ENCODE measurements around the gene UNKL. TPM values are rescaled to one million over a fixed set of nuclear protein-coding genes. Genes with fewer than 3 reads are reported as not detected.

Gene UNKL
- total RNA-seq, 2 donors from 2014 or later: 9.9 to 11.3 TPM

DNA sequence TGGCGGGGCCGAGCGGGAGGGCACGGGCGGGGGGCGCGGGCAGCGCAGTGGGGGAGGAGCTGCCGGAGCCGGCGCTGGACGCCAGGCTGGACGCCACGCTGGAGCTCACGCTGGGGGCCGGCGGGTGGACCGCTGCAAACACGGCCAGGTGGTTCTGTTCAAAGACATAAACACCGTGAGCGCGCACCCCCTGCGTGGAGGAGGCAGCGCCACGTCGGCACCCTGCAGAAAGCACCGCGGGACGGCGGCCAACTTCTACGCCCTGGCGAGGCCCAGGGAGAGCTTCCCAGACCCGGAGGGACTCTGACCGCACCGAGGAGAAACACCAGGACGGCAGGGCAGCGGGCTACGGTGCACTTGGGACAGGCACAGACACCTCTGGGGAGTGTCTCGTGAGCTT is 29.3 kb downstream of the UNKL start:
- intact Hi-C loops (cut with DNase I): no loop called here
- no peak for DNase-seq (ENCODE audit: low spot score)

DNA sequence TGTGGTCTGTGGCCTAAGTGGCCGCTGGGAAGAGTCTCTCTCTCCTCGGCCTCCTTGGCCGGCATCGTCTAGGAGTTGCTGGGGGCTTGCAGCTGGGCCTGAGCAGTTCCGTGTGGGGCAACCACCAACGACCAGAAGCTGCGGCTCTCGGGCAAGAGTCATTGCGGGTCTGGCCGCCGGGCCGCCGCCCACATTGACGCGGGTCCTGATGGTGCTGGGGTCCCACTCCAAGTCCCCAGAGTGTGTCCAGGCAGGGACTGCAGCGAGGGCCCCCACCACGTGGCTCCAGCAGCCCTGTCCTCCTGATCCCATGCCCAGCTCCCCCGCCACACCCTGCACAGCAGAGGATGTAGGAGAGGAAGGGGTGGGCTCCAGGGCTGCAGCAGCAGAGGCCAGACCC is 30.9 kb downstream of the UNKL start:
- no peak for DNase-seq (ENCODE audit: low spot score)
- intact Hi-C loops (cut with DNase I): no loop called here

DNA sequence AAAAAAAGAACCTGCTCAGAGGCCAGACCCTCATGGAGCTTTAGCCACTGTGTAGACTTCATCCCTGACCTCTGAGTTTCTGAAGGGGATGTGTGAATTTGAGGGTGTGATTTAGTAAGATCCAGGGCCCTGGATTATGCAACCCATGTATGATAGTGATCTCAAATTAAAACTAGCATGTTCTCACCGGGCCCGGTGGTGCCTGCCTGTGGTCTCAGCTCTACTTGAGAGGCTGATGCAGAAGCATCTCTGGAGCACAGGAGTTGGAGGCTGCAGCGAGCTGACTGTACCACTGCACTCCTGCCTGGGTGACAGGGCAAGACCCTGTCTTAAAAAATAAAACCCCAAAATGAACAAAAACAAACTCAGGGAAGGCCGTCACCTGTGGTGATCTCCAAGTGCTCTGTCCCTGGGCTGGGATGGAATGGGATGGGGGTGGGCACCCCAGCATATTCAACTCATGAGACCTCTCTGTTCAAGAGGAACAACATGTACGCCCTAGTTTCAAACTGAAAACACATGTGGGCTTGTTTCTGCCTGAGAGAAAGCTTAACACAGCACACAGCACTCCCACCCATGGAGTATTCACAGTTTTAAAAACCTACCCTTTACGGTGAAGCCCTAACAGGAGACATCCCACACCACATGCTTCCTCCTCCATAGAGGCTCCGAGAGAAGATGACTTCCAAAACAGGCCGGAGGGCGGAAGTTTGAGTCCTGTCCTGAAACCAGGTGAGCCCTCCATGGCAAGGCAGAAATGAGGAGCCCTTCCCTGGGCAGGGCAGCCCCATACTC is 32.7 kb downstream of the UNKL start:
- DNase-seq (ENCODE audit: low spot score): no peak
- intact Hi-C loops (cut with DNase I): no loop called here

DNA sequence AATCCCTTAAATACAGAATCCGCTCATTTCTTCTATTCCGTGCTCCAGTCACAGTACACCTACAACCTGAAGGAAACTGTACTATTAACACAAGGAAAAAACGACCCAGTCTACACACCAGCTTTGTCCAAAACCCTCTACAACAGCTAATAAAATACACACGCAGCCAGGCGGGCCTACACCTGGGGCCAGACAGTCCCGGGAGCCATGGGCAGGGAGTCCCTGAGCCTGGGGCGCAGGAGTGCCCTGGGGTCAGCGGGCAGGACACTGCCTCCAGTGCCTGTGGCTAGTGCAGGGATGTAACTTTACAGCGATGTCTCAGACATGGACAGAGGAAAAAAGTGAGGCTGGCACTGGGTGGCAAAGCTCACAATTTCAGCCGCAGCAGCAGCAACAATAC is 34.3 kb downstream of the UNKL start:
- DNase-seq (ENCODE audit: low spot score): no peak
- intact Hi-C loops (cut with DNase I): no loop called here

DNA sequence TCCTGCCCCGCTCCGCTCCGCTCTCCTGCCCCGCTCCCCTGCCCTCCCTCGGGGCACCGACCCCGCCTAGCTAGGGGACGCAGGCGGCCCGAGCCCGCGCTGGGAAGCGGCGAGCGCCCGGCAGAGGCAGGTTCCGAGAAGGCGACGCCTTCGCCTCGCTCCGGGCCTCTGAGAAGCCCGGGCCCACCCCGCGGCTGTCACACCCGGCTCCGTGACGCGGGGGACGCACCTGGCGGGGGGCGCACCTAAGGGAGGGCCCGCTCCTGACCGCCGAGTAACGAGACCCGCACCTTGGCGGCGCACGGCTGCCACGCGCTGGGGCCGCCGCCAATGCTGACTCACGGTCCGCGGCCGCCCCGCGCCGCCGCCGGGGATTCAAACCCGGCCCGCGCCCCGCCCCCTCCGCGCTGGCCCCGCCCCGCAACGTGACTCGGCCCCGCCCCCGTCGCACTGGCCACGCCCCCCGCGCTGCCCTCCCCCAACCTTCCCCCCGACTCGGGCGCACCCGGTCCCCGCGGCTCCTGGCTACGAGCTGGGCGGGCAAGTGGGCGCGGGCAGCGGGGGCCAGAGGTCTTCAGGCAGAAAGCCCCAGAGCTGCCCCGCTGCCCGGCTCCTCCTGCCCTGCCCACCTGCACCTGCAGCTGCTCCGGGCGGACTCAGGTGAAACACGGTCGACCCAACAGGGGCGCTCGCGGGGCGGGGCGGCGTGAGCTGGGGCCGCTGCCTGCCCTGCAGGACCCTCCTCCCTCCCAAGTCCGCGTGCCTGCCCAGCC is 35.0 kb downstream of the UNKL start:
- peak; percentile 89 for DNase-seq (ENCODE audit: low spot score)
- intact Hi-C loops (cut with DNase I): no loop called here

DNA sequence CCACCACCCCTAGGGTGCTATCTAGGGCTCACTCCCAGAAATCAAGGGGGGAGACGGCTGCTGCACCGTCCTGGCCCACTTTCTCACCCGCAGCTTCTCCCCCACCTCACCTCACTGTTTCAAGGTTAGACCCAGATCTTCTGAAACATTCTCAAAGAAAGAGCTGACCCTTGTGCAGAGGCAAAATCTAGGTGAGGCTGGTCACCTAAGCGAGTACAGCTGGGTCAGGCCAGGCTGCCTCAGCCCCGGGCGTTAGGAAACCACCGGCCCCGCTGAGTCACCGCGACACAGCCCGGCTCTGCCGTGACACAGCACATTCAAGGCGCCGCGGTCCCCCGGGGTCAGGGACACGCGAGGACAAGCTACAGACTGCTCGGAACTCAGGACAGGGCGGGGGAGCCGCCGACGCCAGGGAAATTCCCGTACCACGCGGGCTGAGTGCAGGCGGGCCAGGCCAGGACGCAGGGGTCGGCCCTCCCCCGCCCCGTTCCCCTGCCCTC is 35.6 kb downstream of the UNKL start:
- DNase-seq (ENCODE audit: low spot score): peak; percentile 96
- intact Hi-C loops (cut with DNase I): no loop called here

DNA sequence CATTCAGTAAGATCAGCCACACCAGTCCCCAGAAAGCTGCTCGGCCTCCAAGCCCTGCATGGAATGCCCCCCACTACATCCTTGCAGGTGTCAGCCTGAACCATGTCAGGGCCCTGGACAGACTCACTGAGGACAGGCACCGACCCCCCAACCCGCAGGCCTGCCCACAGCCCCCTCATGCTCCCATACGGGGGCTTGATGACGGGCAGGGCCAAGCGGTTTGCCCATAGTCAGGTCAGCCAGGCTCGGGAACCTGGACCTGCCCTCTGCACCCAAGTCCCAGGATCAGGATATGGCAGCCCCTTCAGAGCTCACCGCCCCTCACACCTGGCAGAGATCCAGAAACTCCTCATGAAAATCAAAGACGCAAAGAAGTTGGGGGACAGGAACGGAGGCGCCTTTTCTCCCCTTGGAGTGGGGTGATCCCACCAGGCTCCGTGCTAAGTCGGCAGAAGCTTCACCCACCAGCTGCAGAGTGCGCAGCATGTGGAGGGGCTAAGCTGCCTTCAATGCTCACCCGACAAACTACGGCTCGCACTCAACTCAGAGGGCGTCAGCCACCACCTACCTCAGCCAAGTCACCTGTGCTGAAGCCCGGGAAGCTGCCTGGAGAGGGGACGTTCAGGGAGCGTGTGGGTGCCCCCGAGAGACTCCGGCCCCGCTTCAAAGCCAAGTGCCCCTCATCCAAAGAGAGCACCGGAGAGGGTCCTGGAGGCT is 36.3 kb downstream of the UNKL start:
- intact Hi-C loops (cut with DNase I): no loop called here
- DNase-seq (ENCODE audit: low spot score): no peak

DNA sequence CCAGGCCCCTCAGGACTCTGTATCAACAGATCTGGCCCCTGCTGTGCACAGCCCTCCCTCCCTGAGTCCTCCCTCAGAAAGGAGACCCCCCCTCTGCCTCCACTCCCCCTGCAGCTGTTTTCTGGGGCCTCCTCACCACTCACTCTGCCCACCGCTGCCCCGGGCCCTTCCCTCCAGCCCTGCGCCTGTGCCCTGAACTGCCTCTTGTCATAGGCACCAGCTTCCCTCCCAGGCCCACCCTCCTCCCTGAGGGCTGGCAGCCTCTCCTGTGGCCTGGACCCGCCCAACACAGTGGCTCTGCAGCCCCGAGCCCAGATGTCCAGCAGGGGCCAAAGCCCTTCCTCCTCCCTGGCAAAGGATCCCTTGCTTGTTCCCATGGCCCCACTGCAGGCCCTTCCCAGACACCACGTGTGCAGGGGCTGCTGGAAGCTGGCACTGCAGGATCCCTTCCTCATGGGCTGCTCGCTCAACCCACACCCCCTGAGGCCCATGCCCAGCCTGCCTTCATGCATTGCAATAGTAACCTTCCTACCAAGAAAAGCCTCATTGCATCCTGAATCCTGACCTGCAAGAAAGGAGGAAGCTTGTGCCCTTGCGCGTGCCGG is 37.0 kb downstream of the UNKL start:
- intact Hi-C loops (cut with DNase I): no loop called here
- DNase-seq (ENCODE audit: low spot score): no peak

DNA sequence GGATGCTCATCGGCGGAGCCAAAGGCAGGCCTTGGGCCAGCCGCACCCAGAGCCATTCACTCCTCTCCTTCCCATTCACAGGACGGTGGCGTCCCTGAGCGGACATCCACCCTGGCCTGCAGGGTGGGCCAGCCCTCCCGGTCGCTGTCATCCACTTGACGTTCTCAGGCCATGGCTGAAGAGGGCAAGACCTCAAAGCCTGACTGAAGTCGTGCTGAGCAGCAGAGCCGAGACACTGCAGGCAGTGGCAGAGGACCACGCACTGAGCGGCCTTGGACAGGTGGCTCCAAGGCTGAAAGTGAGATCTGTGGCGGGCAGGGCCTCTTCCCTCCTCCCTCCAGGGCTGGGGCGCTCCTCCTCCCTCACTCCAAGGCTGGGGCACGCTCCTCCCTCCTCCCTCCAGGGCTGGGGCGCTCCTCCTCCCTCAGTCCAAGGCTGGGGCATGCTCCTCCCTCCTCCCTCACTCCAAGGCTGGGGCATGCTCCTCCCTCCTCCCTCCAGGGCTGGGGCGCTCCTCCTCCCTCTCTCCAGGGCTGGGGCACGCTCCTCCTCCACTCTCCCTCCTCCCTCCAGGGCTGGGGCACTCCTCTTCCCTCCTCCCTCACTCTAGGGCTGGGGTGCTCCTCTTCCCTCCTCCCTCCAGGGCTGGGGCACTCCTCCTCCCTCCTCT is 38.6 kb downstream of the UNKL start:
- no peak for DNase-seq (ENCODE audit: low spot score)
- intact Hi-C loops (cut with DNase I): no loop called here

DNA sequence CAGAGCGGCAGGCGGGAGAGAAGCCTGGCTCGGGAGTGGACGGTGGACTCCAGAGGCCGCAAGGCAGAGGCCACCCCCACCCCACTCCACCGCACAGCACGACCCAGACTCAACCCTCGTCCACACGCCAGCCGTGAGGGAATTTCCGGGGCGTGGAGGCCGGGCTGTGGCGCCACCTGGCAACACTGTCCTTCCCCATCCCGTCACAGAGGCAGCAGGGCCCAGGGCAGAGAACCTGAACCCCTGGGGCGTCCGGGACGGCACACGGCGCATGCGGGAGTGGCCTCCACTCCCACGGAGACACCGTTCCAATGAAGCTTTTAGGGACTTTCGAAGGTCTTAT is 39.2 kb downstream of the UNKL start:
- intact Hi-C loops (cut with DNase I): no loop called here

DNA sequence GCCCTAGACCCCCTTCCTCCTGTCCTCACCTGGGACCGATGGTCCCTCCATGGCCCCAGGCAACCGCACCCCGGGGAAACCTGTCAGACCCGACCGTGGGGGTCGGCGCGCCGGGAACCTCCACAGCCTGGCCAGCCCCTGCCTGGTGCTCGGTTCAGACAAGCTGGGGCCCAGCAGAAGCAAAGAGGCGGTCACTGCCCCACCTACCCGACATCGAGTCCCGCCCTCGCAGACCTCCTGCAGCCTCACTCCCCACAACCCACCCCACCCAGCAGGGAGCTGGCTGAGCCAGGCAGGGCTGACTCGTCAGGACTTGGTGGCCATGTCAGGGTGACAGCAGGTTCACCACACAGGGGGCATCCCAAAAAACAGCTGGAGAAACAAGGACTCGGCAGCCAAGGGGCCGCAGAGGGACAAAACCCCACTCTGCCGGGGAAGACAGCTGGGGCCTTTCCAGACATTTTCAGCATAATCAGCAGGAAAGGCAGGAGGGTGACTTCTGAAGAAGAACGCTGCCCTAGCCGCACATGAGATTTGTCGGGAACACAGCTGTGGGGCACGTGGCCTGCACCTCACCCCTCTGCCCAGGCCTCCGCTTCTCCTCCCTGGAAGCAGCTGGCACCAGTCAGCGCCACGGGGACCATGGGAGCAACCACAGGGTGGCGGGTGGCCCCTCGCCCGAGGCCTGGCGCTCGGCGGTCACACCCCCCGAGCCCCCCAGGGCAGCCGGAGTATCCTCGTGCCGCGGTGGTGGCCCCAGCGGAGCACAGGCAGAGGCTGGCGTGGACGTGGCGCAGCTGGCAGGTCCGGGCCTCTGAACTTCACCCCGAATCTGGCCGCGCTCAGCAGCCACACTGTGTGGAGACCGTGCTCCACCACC is 39.8 kb downstream of the UNKL start:
- intact Hi-C loops (cut with DNase I): no loop called here
- DNase-seq (ENCODE audit: low spot score): no peak

More for the DNA sequence above, 39.2 kb downstream of the UNKL start:
- DNase-seq (ENCODE audit: low spot score): no peak

DNA sequence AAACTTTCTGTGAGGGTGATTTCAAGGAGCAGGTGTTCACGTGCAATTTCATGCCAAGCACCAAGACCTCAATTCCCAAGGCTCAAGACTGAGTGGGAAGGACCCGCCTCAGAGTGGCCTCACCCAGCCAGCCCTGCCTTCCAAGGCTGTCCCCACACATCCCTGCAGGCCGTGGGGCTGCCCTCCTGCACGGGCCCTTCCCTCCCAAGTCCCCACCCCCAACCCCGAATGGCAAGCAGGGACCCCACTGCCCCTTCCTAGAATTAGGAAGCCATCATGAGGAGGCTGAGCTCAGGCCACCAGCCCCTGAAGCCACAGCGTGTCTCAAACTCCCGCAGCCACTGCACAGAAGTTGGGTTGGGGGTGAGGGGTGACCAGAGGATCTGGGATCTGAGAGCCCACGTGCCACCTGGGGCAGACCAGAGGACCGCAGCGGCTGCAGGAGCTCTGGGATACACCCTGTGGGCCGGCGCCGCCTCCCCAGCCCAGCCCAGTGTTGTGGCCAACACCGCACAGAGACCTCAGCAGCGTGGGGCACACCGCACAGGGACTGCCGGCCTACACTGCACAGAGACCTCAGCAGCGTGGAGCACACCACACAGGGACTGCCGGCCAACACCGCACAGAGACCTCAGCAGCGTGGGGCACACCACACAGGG is 42.1 kb downstream of the UNKL start:
- no peak for DNase-seq (ENCODE audit: low spot score)
- intact Hi-C loops (cut with DNase I): no loop called here

DNA sequence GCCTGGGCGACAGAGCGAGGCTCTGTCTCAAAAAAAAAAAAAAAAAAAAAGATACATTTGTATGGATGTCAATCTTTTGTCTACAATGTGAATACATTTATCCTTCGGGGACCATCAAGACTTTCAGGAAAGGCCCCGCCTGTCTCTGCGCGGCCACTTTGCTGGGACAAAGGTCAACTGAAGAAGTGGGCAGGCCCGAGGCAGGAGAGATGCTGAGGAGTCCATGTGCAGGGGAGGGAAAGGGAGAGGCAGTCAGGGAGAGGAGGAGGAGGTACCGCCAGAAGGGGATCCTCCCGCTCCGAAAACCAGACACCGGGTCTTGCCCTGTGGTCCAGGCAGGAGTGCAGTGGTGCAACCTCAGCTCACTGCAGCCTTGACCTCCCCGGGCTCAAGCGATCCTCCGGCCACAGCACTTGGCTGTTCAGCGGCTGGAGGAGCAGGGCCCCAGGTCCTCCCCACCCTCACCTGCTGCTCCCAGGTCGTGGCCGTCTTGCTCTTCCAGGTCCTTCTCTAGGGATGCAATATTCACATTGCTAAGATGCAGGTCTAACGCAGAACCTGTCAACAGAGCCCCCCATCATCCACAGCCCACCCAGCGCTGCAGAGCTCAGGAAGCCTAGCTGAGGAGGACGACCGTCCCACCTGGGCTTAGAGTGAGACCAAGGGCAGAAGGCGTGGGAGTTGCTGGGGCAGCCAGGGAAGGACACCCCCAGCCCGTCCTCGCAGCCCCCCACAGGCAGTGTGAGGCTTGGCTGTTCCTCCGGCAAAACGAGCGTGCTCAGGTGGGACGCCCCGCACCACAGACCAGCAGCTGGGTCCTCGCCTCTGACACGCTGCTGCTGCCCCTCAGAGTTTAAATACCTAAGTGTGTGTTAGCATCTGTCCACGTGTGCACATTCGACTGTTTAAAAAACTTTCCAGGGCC is 43.2 kb downstream of the UNKL start:
- intact Hi-C loops (cut with DNase I): no loop called here
- no peak for DNase-seq (ENCODE audit: low spot score)

DNA sequence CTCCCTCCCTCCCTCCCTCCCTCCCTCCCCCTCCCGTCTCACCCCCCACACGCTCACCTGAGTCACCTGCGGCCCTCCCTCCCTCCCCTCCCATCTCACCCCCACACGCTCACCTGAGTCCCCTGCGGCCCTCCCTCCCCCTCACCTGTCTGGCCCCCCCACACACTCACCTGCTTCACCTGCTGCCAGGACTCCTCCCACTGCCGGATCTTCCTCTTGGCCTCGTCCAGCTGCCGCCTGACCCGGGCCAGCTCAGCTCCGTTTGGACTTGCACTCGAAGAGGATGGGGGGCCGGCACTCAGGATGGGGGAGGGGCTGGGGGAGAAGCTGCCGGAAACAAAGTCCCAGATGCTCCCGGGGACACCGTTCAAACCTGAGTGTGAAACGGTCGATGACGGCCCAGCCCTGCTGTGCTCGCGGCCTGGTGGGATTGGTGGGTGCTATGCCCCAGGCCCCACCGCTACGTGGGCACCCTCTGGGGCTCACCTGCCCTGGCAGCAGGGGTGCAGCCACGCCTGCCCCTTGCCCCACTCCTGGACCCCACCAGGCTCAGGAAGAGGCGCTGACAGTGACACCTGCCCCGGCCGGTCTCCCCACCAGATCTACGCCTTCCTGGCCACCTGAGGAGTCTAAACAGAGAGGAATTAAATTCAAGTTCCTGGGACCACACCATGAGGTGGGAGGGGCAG is 46.9 kb downstream of the UNKL start:
- DNase-seq (ENCODE audit: low spot score): no peak
- intact Hi-C loops (cut with DNase I): loop anchor here in 1 of 2 donors (10.0 kb wide), 1 partner anchor 47 kb away; the partner anchor contains the start of gene UNKL

DNA sequence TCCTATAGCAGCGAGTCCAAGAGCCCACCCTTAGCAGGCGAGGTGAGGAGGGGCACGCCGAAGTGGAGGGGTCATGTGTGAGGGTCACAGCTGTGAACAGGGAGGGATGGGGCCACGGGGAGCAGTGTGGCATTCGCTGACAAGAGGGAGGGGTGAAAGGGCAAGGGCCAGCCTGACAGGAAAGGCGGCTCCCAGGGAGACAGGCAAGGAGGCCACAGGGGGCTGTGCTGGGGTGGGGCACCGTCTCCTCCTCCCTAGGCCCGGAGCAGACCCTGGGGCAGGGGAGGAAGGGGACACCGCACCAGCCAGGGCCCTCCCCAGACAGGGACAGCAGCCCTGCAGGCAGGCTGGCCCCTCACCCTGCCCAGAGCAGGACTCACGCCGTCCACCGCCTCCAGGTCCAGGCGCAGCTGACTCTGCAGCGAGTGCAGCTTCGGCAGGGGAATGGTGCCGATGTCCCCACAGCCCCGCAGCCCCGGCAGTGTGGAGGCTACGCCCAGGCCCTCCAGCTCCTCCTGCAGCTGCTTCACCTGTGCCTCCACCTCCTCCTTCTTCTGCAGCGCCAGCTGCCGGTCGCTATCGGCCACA is 47.7 kb downstream of the UNKL start:
- intact Hi-C loops (cut with DNase I): loop anchor here in 1 of 2 donors (10.0 kb wide), 1 partner anchor 48 kb away; the partner anchor contains the start of gene UNKL
- DNase-seq (ENCODE audit: low spot score): peak; percentile 75
